ENCODE results near the gene SLC13A2. TPM values are rescaled to one million over a fixed set of nuclear protein-coding genes. Genes with fewer than 3 reads are reported as not detected.

Gene SLC13A2
- total RNA-seq, 2 donors from 2014 or later, result not detected

Other genes with a start within 250 kb of the SLC13A2 start
- 1 to 10 TPM; 1.1 to 5.9 TPM for gene TMEM97, start 154.4 kb upstream of the SLC13A2 start, total RNA-seq
- gene IFT20, start 138.2 kb upstream of the SLC13A2 start, total RNA-seq, result 10 to 100 TPM; 37.4 to 38.4 TPM
- 10 to 100 TPM; 43.3 to 66.1 TPM for gene TNFAIP1, start 137.9 kb upstream of the SLC13A2 start, total RNA-seq
- gene POLDIP2, start 116.1 kb upstream of the SLC13A2 start, total RNA-seq, result 10 to 100 TPM; 54.9 to 68.2 TPM
- gene SEBOX, start 108.4 kb upstream of the SLC13A2 start, total RNA-seq, result not detected
- gene VTN, start 103.3 kb upstream of the SLC13A2 start, total RNA-seq, result 1 to 10 TPM; 1.1 to 3.1 TPM
- 10 to 100 TPM; 19.5 to 24.1 TPM for gene SARM1, start 102.0 kb upstream of the SLC13A2 start, total RNA-seq
- 10 to 100 TPM; 11.9 to 29.2 TPM for gene SLC46A1, start 67.4 kb upstream of the SLC13A2 start, total RNA-seq
- not detected for gene FOXN1, start 32.7 kb downstream of the SLC13A2 start, total RNA-seq
- gene UNC119, start 79.0 kb downstream of the SLC13A2 start, total RNA-seq, result 10 to 100 TPM; 27.8 to 34.9 TPM
- gene PIGS, start 97.9 kb downstream of the SLC13A2 start, total RNA-seq, result 10 to 100 TPM; 39.1 to 63.1 TPM
- gene ALDOC, start 103.3 kb downstream of the SLC13A2 start, total RNA-seq, result 10 to 100 TPM; 43.3 to 43.7 TPM
- gene SPAG5, start 125.4 kb downstream of the SLC13A2 start, total RNA-seq, result 1 to 10 TPM; 1.6 to 5.9 TPM
- 10 to 100 TPM in 1 of 2 donors, 1 to 10 TPM in 1; 8.0 to 11.8 TPM for gene RSKR, start 140.5 kb downstream of the SLC13A2 start, total RNA-seq
- gene BLTP2, start 171.5 kb downstream of the SLC13A2 start, total RNA-seq, result 100 to 1,000 TPM; 125 to 139 TPM
- gene SDF2, start 188.3 kb downstream of the SLC13A2 start, total RNA-seq, result 10 to 100 TPM; 52.3 to 53.1 TPM
- gene SUPT6H, start 188.6 kb downstream of the SLC13A2 start, total RNA-seq, result 100 to 1,000 TPM in 1 of 2 donors, 10 to 100 TPM in 1; 45.6 to 133 TPM
- 1 to 10 TPM; 1.1 to 1.8 TPM for gene PROCA1, start 238.2 kb downstream of the SLC13A2 start, total RNA-seq
- 100 to 1,000 TPM; 288 to 381 TPM for gene RAB34, start 244.2 kb downstream of the SLC13A2 start, total RNA-seq
- 100 to 1,000 TPM; 279 to 387 TPM for gene RPL23A, start 246.3 kb downstream of the SLC13A2 start, total RNA-seq